Stomach (tissue), 4 donors: ENCODE results near the gene FBXL17.

Experiments
- POLR2AphosphoS5 ChIP-seq, 3 donors: sonication (generic); formaldehyde crosslinking; IDR thresholded peaks; one replicate each; pipeline ENCODE4 v1.6.1; 2016; ENCODE audit warnings: antibody characterized with exemption in 3 of 3
- TF ChIP-seq, protein P1 (sequence below), 7 experiments: fragments of 450-650 bp in 4 of 7; fragments of 200-600 bp in 3 of 7; sonication (generic) in 3 of 7; IDR thresholded peaks; one replicate each; pipeline ENCODE4 v1.5.1; 2016 to 2019; ENCODE audit warnings: antibody characterized with exemption in 7 of 7, control low read depth in 2 of 7, mild to moderate bottlenecking in 1 of 7

DNA sequence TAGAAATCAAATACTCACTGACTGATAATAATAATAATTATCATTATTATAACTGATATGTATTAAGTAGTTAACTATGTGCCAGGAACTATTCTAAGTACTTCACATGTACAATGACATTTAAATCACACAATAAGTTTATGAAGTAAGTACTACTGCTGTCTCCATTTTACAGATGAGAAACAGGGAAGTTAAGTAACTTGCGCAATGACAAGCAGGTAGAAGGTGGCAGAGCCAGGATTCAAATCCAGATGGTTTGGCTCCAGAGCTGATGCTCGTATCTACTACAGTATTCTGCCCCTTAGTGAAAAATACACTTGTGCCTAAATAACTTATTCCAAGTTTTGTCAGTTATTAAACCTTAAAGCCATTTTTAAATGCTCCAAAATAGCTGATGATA is 217.3 kb downstream of the FBXL17 start:
- TF ChIP-seq, protein P1, sequence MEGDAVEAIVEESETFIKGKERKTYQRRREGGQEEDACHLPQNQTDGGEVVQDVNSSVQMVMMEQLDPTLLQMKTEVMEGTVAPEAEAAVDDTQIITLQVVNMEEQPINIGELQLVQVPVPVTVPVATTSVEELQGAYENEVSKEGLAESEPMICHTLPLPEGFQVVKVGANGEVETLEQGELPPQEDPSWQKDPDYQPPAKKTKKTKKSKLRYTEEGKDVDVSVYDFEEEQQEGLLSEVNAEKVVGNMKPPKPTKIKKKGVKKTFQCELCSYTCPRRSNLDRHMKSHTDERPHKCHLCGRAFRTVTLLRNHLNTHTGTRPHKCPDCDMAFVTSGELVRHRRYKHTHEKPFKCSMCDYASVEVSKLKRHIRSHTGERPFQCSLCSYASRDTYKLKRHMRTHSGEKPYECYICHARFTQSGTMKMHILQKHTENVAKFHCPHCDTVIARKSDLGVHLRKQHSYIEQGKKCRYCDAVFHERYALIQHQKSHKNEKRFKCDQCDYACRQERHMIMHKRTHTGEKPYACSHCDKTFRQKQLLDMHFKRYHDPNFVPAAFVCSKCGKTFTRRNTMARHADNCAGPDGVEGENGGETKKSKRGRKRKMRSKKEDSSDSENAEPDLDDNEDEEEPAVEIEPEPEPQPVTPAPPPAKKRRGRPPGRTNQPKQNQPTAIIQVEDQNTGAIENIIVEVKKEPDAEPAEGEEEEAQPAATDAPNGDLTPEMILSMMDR (IDR thresholded peaks at IDR 0.05) = no peak
- TF ChIP-seq POLR2AphosphoS5 (IDR thresholded peaks at IDR 0.05) = no peak
